ENCODE results near the gene METTL8. TPM values are rescaled to one million over a fixed set of nuclear protein-coding genes. Genes with fewer than 3 reads are reported as not detected.

METTL8 gene
- total RNA-seq, 1 donor from 2014 or later, result 22.9 TPM

DNA sequence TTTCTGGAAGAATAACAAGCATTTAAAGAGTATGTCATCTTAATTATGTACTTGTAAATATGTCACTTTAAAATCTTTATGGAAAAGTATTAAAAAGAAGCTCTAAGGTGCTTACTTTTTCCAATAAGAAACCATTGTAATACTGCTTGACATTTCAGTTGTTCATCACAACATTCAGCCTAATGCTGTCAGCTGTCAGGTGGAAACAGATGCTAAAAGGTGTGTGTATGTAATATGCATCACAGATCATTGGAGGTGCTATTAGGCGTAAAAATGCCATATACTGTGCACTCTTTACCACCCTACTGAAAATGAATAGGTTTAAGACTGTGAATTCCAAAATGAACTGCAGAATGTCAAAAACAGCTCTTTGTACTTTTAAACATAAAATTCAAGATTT is 40.3 kb downstream of the METTL8 start:
- ATAC-seq (ENCODE audit: low read depth) (no peak), DNase-seq (no peak)
- POLR2A ChIA-PET, result interaction anchor here (1.0 kb wide), 1 partner anchor 12 kb away, joined by 3 read pairs; no protein-coding TSS in a partner anchor
- H3K9me3 Mint-ChIP-seq, result no peaks in the 10 kb centered on the region
- H3K27ac Mint-ChIP-seq, result no peak overlapping the region
- H3K36me3 Mint-ChIP-seq (ENCODE audit: low read depth), result peaks cover 2% of the 10 kb centered on the region
- peaks cover 30% of the 10 kb centered on the region for H3K4me1 Mint-ChIP-seq
- intact Hi-C loops (cut with micrococcal nuclease), result no loop called here
- CTCF ChIA-PET, result interaction anchor here (1.4 kb wide), 1 partner anchor 307 kb away, joined by 3 read pairs; no protein-coding TSS in a partner anchor
- H3K27me3 Mint-ChIP-seq, result no peaks in the 10 kb centered on the region
- TF ChIP-seq, protein P1, sequence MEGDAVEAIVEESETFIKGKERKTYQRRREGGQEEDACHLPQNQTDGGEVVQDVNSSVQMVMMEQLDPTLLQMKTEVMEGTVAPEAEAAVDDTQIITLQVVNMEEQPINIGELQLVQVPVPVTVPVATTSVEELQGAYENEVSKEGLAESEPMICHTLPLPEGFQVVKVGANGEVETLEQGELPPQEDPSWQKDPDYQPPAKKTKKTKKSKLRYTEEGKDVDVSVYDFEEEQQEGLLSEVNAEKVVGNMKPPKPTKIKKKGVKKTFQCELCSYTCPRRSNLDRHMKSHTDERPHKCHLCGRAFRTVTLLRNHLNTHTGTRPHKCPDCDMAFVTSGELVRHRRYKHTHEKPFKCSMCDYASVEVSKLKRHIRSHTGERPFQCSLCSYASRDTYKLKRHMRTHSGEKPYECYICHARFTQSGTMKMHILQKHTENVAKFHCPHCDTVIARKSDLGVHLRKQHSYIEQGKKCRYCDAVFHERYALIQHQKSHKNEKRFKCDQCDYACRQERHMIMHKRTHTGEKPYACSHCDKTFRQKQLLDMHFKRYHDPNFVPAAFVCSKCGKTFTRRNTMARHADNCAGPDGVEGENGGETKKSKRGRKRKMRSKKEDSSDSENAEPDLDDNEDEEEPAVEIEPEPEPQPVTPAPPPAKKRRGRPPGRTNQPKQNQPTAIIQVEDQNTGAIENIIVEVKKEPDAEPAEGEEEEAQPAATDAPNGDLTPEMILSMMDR (IDR thresholded peaks at IDR 0.05), result no peak
- H3K4me3 Mint-ChIP-seq, result no peak overlapping the region

DNA sequence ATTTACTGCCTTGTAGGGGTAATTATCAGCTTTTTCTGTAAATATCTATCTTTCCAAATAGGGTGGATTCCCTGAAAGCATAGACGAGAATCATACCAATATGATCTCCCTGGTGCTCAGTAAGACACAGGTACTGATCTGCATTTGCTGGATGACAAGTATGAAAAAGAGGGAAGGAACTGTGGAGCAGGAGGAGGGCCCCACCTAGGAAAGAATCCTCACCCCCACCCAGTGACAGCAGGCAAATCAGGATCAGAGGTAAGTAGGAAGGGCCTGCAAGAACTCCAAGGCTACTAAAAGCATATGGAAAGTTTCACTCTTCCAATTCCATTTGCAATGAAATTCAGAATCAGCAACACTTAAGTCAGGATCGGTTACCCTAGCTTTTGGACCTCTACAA is 42.3 kb downstream of the METTL8 start:
- DNase-seq, result no peak
- POLR2A ChIA-PET, result no interaction called here
- Mint-ChIP-seq H3K4me1 (peaks cover 47% of the 10 kb centered on the region), H3K36me3 (ENCODE audit: low read depth) (peaks cover 2% of the 10 kb centered on the region), H3K4me3 (no peak overlapping the region), H3K27me3 (no peaks in the 10 kb centered on the region), H3K9me3 (no peaks in the 10 kb centered on the region), H3K27ac (no peak overlapping the region)
- CTCF ChIA-PET, result no interaction called here
- intact Hi-C loops (cut with micrococcal nuclease), result no loop called here
- TF ChIP-seq, protein P1 (IDR thresholded peaks at IDR 0.05), result no peak
- no peak for ATAC-seq (ENCODE audit: low read depth)

DNA sequence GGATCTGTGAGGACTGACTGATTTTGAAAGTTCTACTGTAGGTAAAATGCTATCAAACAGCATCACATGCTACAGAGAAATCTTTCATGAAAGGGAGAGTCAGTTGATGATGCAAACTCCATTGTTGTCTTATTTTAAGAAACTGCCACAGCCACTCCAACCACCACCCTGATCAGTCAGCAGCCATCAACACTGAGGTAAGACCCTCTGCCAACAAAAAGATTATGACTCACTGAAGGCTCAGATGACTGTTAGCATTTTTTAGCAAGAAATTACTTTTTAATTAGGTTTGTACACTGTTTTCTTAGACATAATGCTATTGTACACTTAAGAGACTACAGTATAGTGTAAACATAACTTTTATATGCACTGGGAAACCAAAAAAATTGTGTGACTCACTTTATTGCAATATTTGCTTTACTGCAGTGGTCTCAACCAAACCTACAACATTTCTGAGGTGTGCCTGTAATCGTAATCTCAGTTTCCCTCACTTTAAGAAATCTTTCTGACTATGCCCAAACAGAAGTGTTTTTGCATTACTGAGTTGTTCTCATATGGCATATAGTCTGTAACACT is 42.8 kb downstream of the METTL8 start:
- Mint-ChIP-seq H3K4me1 (peaks cover 52% of the 10 kb centered on the region), H3K36me3 (ENCODE audit: low read depth) (peaks cover 2% of the 10 kb centered on the region), H3K27ac (no peak overlapping the region), H3K4me3 (no peak overlapping the region), H3K27me3 (no peaks in the 10 kb centered on the region), H3K9me3 (no peaks in the 10 kb centered on the region)
- intact Hi-C loops (cut with micrococcal nuclease), result no loop called here
- DNase-seq (no peak), ATAC-seq (ENCODE audit: low read depth) (no peak)
- TF ChIP-seq, protein P1 (IDR thresholded peaks at IDR 0.05), result no peak
- POLR2A ChIA-PET, result no interaction called here
- CTCF ChIA-PET, result no interaction called here

DNA sequence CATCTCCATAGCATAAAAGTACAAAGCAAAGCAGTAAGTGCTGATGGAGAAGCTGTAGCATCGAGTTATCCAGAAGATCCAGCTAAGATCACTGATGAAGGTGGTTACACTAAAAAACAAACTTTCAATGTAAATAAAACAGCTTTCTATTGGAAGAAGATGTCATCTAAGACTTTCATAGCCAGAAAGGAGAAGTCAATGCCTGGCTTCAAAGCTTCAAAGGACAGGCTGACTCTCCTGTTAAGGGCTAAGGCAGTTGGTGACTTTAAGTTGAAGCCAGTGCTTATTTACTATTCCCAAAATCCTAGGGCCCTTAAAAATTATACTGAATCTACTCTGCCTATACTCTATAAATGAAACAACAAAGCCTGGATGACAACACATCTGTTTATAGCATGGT is 44.0 kb downstream of the METTL8 start:
- H3K4me1 Mint-ChIP-seq, result peaks cover 61% of the 10 kb centered on the region
- TF ChIP-seq, protein P1 (IDR thresholded peaks at IDR 0.05), result no peak
- peaks cover 2% of the 10 kb centered on the region for H3K36me3 Mint-ChIP-seq (ENCODE audit: low read depth)
- no peaks in the 10 kb centered on the region for H3K9me3 Mint-ChIP-seq
- intact Hi-C loops (cut with micrococcal nuclease), result no loop called here
- ATAC-seq (ENCODE audit: low read depth) (no peak), DNase-seq (no peak)
- POLR2A ChIA-PET, result no interaction called here
- H3K27ac Mint-ChIP-seq, result peak overlapping the region; percentile 18
- H3K27me3 Mint-ChIP-seq, result no peaks in the 10 kb centered on the region
- CTCF ChIA-PET, result interaction anchor here (1.0 to 1.4 kb wide), 3 partner anchors 11 to 63 kb away, joined by 3 read pairs; no protein-coding TSS in a partner anchor
- no peak overlapping the region for H3K4me3 Mint-ChIP-seq

DNA sequence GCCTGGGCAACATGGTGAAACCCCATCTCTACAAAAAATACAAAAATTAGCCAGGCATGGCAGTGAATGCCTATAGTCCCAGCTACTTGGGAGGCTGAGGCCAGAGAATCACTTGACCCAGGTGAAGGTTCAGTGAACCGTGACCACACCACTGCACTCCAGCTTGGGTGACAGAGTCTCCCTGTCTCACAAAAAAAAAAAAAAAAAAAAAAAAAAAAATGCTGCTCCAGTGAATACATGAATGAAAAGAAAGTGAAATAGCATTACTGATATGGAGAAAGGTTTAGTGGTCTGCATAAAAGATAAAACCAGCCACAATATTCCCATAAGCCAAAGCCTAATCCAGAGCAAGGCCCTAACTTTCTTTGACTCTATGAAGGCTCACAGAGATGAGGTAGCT is 44.5 kb downstream of the METTL8 start:
- Mint-ChIP-seq H3K4me1 (peaks cover 61% of the 10 kb centered on the region), H3K27me3 (no peaks in the 10 kb centered on the region), H3K36me3 (ENCODE audit: low read depth) (peaks cover 2% of the 10 kb centered on the region), H3K9me3 (no peaks in the 10 kb centered on the region), H3K27ac (peak overlapping the region; percentile 18), H3K4me3 (no peak overlapping the region)
- no peak for ATAC-seq (ENCODE audit: low read depth)
- ChIA-PET POLR2A (interaction anchor here (0.6 kb wide), 2 partner anchors 12 to 64 kb away, joined by 4 to 8 read pairs; no protein-coding TSS in a partner anchor), CTCF (interaction anchor here (1.0 to 1.4 kb wide), 3 partner anchors 12 to 63 kb away, joined by 3 read pairs; no protein-coding TSS in a partner anchor)
- DNase-seq, result no peak
- intact Hi-C loops (cut with micrococcal nuclease), result no loop called here
- TF ChIP-seq, protein P1 (IDR thresholded peaks at IDR 0.05), result no peak
